Bronchial epithelial cell (primary cell): ENCODE data around the gene SIX3. TPM values are rescaled to one million over a fixed set of nuclear protein-coding genes. Genes with fewer than 3 reads are reported as not detected.

Source experiments
- DNase-seq: peaks from one replicate; pipeline ENCODE4 v3.0.0-alpha.2; 2010; ENCODE audit warnings: low read depth
- FAIRE-seq: peaks from 2 replicates; lab custom pipeline; 2011; peaks lifted over from hg19 to GRCh38; lab: Jason Lieb, UNC
- H3K27me3 ChIP-seq: 2 replicates; pipeline ENCODE4 v1.5.1; 2011; ENCODE audit warnings: low read length; ENCODE audit not compliant: control insufficient read depth, insufficient read depth
- H3K36me3 ChIP-seq: 2 replicates; pipeline ENCODE4 v1.5.1; 2011; ENCODE audit warnings: low read length; ENCODE audit not compliant: control insufficient read depth, insufficient read depth
- H3K4me3 ChIP-seq: 2 replicates; pipeline ENCODE4 v1.5.1; 2011; ENCODE audit warnings: mild to moderate bottlenecking, low read depth, low read length, control low read depth
- total RNA-seq: library from RNA; depleted of rRNA; stranded (reverse); fragments of >200 nt; gene quantifications from 2 replicates; pipeline ENCODE4 v1.2.1, GENCODE V29; 2014
- TF ChIP-seq, protein P1 (sequence below): IDR thresholded peaks from 2 replicates; pipeline ENCODE4 v1.5.1; 2011; ENCODE audit warnings: mild to moderate bottlenecking, moderate library complexity, low read length, control low read depth, inconsistent platforms; ENCODE audit not compliant: insufficient read depth, severe bottlenecking

The SIX3 gene
- total RNA-seq, 1 donor from 2014 or later: not detected

- TF ChIP-seq, protein P1, sequence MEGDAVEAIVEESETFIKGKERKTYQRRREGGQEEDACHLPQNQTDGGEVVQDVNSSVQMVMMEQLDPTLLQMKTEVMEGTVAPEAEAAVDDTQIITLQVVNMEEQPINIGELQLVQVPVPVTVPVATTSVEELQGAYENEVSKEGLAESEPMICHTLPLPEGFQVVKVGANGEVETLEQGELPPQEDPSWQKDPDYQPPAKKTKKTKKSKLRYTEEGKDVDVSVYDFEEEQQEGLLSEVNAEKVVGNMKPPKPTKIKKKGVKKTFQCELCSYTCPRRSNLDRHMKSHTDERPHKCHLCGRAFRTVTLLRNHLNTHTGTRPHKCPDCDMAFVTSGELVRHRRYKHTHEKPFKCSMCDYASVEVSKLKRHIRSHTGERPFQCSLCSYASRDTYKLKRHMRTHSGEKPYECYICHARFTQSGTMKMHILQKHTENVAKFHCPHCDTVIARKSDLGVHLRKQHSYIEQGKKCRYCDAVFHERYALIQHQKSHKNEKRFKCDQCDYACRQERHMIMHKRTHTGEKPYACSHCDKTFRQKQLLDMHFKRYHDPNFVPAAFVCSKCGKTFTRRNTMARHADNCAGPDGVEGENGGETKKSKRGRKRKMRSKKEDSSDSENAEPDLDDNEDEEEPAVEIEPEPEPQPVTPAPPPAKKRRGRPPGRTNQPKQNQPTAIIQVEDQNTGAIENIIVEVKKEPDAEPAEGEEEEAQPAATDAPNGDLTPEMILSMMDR: no peak
- no peak for DNase-seq
- FAIRE-seq: no peak
- Histone ChIP-seq H3K4me3 (no peak overlapping the region), H3K36me3 (no peaks in the 10 kb centered on the region), H3K27me3 (peaks cover 37% of the 10 kb centered on the region)
Observed at GRCh38 chr2:44951714-44952113, 10.2 kb downstream of the SIX3 start.

DNA sequence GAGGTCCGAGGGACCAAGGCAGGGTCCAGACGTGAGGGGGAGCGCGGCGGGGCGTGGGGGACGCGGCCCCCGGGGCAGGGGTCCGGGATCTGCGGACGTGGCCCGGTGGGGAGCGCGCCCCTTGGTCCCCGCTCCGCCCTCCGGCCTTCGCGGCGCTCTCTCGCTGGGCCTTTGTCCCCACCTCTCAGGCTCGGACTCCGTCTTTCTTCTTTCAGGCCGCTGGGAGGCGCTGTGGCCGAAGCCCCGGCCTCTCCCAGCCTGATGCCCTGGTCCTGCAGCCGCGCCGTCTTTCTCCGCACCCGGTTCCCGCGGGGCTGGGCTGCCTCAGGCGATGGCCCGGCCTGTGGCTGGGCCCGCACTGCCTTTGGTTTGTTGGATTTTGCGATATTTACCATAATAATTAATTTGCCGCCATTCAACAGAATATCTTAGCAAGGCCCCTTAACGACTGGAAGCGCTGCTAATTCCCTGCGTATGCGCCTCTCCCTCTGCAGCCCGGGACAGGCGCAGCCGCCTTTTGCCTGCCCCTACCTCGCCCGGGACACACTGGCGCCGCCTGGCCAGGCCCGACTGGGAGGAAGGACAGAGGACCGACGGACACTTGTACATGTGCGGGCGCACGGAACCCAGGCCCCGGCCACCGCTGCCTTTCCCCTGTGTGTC, 10.8 kb downstream of the SIX3 start:
- TF ChIP-seq, protein P1: peak; percentile 80
- DNase-seq: peak; percentile 24
- H3K4me3 ChIP-seq: peak overlapping the region; percentile 21
- no peak for FAIRE-seq
- peaks cover 35% of the 10 kb centered on the region for H3K27me3 ChIP-seq
- H3K36me3 ChIP-seq: no peaks in the 10 kb centered on the region

DNA sequence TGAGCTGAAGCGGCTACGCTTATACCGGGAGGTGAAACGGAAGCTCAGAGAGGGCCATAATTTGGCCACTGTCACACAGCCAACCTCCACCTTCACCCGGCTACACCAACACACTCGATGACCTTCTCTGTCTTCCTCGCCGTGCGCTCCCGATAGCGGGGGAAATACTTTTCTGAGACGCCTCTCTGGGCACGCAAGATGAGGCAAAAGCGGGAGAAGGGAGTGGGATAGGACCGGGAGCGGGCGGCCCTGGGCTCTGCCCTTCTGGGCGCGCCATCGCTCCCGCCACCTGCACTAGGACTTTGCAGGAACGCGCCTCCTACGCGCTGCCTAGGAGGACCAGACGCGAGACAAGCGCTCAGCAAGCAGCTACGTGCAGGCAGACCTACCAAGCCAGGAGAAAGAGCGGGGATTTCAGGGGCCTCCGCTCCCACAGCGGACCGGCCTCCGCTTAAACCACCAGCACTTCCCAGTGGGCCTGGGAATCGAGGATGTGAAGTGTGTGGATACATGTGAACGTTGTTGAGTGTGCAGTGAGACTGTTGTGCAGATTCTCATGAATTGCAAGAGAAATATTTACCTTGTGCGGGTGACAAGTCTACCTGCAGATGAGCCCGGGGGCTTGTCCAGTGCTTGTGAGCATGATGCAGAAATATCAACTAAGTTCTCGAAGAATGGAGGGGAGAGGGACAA, 11.4 kb downstream of the SIX3 start:
- Histone ChIP-seq H3K36me3 (no peaks in the 10 kb centered on the region), H3K27me3 (peaks cover 35% of the 10 kb centered on the region), H3K4me3 (peak overlapping the region; percentile 21)
- no peak for DNase-seq
- TF ChIP-seq, protein P1: no peak
- FAIRE-seq: no peak

- FAIRE-seq (no peak), DNase-seq (no peak)
- Histone ChIP-seq H3K36me3 (no peaks in the 10 kb centered on the region), H3K27me3 (peaks cover 35% of the 10 kb centered on the region), H3K4me3 (no peak overlapping the region)
- TF ChIP-seq, protein P1: no peak
Observed at GRCh38 chr2:44953499-44953883, 12.0 kb downstream of the SIX3 start.

DNA sequence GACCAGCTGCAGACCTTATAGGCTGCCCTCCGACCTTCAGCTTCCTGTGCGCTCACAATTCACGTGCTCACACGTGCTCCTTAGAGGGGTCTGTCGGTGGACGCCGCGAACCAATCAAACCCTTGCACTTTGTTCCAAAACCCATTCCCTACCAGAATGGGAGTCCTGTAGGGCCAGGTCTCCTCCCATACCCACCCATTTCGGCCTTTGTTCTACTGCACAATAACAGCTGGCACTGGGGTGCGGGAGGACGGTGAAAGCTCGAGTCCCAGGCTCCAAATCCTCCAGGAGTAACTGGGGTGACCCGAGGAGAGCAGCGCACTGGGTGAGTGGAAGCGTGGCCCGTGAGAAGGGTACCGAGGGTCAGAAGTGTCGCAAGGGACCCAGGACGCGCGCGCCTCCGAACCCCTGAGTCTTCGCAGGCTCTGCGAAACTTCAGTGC, 13.0 kb downstream of the SIX3 start:
- Histone ChIP-seq H3K36me3 (no peaks in the 10 kb centered on the region), H3K4me3 (no peak overlapping the region), H3K27me3 (peaks cover 32% of the 10 kb centered on the region)
- DNase-seq (no peak), FAIRE-seq (no peak)
- TF ChIP-seq, protein P1: no peak
